ENCODE results near the gene EMP3.
A peak's percentile ranks its signal among the peaks of the same experiment; 100 is the strongest.

EMP3 gene

DNA sequence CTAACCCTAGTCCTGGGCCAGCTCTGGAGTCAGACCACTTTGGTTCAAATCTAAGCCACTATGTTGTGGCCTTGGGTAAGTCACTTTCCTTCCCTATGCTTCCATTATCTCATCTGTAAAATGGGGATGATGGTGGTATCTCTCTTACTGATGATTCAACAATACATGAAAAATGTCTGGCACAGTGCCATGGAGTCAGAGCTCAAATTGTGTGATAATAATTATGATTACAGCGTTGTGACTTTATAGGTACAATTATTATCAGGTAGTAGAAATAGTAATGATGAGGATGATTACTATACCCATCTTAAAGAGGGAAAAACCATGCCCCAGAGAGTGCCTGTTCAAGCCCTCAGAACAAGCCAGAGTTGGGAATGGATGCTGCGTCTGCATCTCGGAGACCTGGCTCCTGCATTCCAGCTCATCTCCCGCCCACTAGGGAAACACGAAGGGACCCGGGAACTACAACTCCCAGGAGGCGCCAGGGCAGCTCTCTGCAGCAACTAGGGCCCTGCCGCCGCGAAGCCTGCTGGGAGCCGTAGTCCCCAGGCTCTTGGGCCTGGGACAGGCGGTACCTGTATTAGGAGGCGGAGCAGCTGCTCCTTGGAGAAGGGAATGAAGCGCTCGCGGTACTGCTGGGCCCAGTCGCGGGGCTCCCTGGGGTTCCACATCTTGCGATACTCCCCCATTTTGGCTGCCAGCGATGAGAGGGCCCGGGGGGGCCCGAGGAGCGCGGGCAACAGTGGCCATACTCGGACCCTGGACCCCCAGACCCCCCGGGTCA is 37.6 kb downstream of the EMP3 start:
- no peak for TF ChIP-seq CTCF (IDR thresholded peaks at IDR 0.05; ENCODE audit: insufficient read depth, low read length, poor library complexity, severe bottlenecking)
- Histone ChIP-seq H3K36me3 (ENCODE audit: control insufficient read depth, insufficient read depth, low read length) (no peaks in the 10 kb centered on the region), H3K4me3 (replicated peaks; ENCODE audit: low read depth, low read length) (peak overlapping the region; percentile 70), H3K27me3 (replicated peaks; ENCODE audit: control insufficient read depth, insufficient read depth, low read length) (no peaks in the 10 kb centered on the region)
- DNase-seq (ENCODE audit: extremely low read depth, insufficient read length), result peak; percentile 88

DNA sequence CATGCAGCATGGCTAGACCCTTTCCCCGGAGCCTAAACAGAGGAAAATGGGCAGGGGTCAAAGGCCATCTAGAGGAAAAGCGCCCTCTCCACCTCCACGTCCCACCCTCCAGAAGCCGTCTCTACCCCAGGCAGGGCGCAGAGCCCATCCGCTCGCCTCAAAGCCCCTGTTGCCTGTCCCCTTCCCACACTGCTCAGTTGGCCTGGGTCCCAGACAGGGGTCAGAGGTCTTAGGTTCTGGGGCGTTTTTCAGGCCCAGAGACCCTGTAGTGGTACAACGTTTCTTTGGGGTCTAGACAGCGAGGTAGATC is 38.1 kb downstream of the EMP3 start:
- no peak for TF ChIP-seq CTCF (IDR thresholded peaks at IDR 0.05; ENCODE audit: insufficient read depth, low read length, poor library complexity, severe bottlenecking)
- Histone ChIP-seq H3K27me3 (replicated peaks; ENCODE audit: control insufficient read depth, insufficient read depth, low read length) (no peaks in the 10 kb centered on the region), H3K36me3 (ENCODE audit: control insufficient read depth, insufficient read depth, low read length) (no peaks in the 10 kb centered on the region), H3K4me3 (replicated peaks; ENCODE audit: low read depth, low read length) (peak overlapping the region; percentile 70)
- DNase-seq (ENCODE audit: extremely low read depth, insufficient read length), result no peak

DNA sequence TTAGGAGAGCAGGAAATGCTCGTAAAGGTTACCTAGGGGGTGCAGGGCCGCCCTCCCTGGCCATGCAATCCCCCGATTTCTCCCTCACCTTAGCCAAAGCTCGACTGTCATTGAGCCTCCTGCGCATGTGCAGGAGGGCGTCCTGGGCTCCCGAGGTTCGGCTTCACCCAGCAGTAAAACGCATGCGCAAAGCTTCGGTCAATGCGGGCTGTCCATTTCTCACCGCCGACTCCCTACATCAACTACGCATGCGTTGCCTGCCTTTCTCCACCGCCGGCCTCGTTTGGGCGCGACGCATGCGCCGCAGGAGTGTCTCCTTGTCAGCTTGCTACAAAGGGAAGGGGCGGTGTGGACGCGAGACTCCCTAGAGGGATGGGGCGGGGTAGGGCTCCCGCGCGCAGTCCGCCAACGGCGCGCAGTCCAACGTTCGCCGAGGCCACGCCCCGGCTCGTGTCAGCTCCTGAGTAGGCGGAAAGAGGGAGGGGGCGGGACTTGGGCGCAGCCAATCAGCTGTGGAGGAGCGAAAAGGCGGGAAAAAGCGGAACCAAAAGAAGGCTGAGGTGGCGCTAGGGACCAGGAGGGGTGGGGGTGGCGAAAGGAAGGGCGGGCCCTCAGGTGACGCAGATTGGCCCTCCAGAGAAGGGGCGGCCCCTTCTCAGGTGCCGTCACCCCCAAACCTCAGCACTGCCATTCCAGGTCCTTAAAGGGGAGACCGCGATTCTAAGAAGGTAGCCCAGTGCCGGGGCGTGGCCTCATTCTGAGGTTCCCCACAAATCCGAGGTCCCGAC is 38.7 kb downstream of the EMP3 start, which contains the start of the genes SYNGR4 and TMEM143:
TSS of gene SYNGR4 (plus strand) at position 558 of the 788 bp plus-strand sequence. CDS start 1,476 bp downstream, outside the sequence.
TSS of gene TMEM143 (minus strand) at position 131 of the 788 bp plus-strand sequence. CDS start at position 111, 20 bp downstream.
- no peaks in the 10 kb centered on the region for H3K27me3 ChIP-seq (replicated peaks; ENCODE audit: control insufficient read depth, insufficient read depth, low read length)
- H3K36me3 ChIP-seq (ENCODE audit: control insufficient read depth, insufficient read depth, low read length), result no peaks in the 10 kb centered on the region
- H3K4me3 ChIP-seq (replicated peaks; ENCODE audit: low read depth, low read length), result peak within 1 kb of the TSS; percentile 70
- DNase-seq (ENCODE audit: extremely low read depth, insufficient read length), result peak; percentile 100
- no peak for TF ChIP-seq CTCF (IDR thresholded peaks at IDR 0.05; ENCODE audit: insufficient read depth, low read length, poor library complexity, severe bottlenecking)

- DNase-seq (ENCODE audit: extremely low read depth, insufficient read length), result no peak
- no peak for TF ChIP-seq CTCF (IDR thresholded peaks at IDR 0.05; ENCODE audit: insufficient read depth, low read length, poor library complexity, severe bottlenecking)
- H3K4me3 ChIP-seq (replicated peaks; ENCODE audit: low read depth, low read length), result peak overlapping the region; percentile 61
- H3K27me3 ChIP-seq (replicated peaks; ENCODE audit: control insufficient read depth, insufficient read depth, low read length), result no peaks in the 10 kb centered on the region
- no peaks in the 10 kb centered on the region for H3K36me3 ChIP-seq (ENCODE audit: control insufficient read depth, insufficient read depth, low read length)
These were observed 39.4 kb downstream of the EMP3 start for GRCh38 chr19:48364598-48365348.

- no peak overlapping the region for H3K4me3 ChIP-seq (replicated peaks; ENCODE audit: low read depth, low read length)
- no peaks in the 10 kb centered on the region for H3K27me3 ChIP-seq (replicated peaks; ENCODE audit: control insufficient read depth, insufficient read depth, low read length)
- no peak for DNase-seq (ENCODE audit: extremely low read depth, insufficient read length)
- H3K36me3 ChIP-seq (ENCODE audit: control insufficient read depth, insufficient read depth, low read length), result no peaks in the 10 kb centered on the region
- TF ChIP-seq CTCF (IDR thresholded peaks at IDR 0.05; ENCODE audit: insufficient read depth, low read length, poor library complexity, severe bottlenecking), result no peak
These were observed 40.2 kb downstream of the EMP3 start for GRCh38 chr19:48365602-48366001.

Measured in GM06990 (cell line).